GM21619 (cell line): ENCODE results near the gene P2RY8.
A peak's percentile ranks its signal among the peaks of the same experiment; 100 is the strongest.
"Not testable (repeated sequence)": the region's sequence is repeated elsewhere in the genome, so short reads cannot be mapped to it uniquely, and the experiment has no call there.

ENCODE experiments used
- ATAC-seq: cut with Tn5 transposase; IDR thresholded peaks from one replicate; pipeline ENCODE4 v1.9.1; 2021; ENCODE audit not compliant: unreplicated experiment

Gene P2RY8

GRCh38 chrX:1545776-1546408, 8.9 kb upstream of the P2RY8 start:
- no peak for ATAC-seq

DNA sequence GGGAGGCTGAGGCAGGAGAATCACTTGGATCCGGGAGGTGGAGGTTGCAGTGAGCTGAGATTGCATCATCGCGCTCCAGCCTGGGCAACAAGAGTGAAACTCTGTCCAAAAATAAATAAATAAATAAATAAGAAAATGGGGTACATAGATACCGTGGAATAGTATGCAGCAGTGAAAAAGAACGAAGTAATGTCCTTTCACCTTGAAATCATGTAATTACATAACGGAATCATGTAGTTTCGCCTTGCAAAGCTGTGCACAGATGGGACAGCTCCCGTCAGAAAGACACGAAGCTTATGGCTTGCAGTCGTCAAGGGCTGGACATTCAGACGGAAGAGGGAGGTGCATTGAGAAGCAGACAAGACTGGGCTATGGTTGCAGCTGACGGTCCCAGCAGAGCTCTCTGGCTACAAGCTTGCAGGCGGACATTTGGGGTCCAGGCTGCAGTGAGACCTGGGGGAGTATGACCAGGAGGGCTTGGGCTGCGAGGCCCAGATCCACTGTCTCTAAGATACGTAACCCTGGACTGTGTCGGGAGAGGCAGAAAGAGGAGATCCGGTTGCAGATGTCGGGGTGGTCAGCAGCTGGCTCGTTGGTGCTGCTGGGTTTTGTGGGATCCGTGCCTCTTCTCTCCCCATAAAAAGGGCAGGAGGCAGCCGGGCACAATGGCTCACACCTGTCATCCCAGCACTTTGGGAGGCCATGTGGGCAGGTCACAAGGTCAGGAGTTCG, 6.2 kb upstream of the P2RY8 start:
- ATAC-seq: no peak

DNA sequence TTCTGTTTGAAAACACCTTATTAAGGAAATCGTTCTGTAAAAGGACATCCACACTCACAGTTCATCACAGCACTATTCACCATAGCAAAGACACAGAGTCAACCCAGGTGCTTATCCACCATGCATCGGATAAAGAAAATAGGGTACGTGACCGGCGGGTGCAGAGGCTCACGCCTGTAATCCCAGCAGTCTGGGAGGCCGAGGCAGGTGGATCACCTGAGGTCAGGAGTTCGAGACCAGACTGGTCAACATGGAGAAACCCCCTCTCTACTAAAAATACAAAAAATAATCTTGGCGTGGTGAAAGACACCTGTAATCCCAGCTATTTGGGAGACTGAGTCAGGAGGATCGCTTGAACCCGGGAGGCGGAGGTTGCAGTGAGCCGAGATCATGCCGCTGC, 2.2 kb upstream of the P2RY8 start:
- ATAC-seq: not testable (repeated sequence)

DNA sequence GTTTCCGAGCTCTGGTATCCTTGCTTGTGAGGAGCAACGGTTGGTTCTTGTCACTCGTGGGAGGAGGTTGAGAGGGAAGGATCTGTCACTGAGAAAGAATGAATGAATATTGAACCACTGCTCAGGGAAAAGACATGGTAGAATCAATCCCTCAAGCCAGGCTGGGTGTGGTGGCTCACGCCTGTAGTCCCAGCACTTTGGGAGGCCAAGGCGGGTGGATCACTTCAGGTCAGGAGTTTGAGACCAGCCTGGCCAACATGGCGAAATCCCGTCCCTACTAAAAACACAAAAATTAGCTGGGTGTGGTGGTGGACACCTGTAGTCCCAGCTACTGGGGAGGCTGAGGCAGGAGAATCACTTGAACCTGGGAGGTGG, 718 bp upstream of the P2RY8 start:
- not testable (repeated sequence) for ATAC-seq

DNA sequence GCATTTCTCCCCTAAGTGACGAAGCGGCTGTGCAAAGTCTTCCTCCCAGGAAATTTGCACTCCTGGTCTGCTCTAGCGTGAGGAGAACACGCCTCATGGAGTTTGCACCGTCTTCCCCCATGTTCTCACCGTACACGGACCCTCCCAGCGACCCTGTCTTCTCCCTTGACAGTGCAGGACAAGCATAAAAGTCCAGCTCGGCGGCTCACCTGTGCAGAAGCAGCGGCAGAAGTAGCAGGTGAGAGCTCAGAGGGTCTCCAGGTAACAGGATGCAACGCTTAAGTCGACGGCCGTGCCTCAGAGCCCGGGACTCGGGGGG, 314 bp downstream of the P2RY8 start:
- ATAC-seq: peak; percentile 3

GRCh38 chrX:1535241-1536041, 1.5 kb downstream of the P2RY8 start:
- peak; percentile 21 for ATAC-seq

DNA sequence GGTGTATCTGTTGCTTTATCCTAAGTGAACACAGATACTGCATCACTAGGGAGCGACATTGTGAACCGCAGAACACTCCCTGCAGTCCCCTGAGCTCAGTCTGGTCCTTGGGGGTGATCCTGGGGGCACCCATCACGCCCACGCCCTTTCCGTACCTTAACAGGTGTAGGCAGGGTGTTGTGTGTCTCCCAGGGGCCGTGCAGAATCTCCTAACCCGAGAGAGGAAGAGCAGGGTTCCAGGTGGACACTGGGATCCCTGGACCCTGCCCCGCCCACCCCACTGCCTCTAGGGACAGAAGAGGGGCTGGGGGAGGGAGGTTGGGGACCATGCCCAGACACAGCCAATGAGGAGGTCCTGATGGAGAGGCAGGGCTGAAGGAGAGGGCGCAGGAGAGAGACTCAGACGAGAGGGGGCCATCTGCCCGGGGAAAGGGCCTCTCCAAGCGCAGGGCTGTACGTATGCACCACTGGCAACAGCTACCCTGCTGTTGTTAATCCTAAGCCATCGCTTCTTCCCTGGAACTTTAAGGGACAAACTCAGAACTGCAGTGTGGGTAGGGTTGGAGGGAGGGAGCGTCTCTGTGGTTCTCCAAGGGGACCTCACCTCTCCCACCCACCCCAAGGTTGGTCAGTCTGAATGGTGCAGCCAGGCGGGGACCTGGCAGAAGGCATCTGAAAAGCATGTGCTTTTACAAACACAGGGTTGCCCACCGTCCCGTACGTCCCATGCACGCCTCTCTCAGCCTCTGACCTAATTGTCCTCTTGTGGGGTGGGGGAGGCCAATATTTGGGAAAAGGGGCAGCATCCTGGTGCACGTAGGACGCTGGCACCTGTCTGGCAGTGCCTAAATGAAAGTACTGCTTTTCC, 2.5 kb downstream of the P2RY8 start:
- no peak for ATAC-seq

GRCh38 chrX:1533058-1533457, 3.9 kb downstream of the P2RY8 start:
- no peak for ATAC-seq

GRCh38 chrX:1531096-1531890, 5.7 kb downstream of the P2RY8 start:
- ATAC-seq: no peak

DNA sequence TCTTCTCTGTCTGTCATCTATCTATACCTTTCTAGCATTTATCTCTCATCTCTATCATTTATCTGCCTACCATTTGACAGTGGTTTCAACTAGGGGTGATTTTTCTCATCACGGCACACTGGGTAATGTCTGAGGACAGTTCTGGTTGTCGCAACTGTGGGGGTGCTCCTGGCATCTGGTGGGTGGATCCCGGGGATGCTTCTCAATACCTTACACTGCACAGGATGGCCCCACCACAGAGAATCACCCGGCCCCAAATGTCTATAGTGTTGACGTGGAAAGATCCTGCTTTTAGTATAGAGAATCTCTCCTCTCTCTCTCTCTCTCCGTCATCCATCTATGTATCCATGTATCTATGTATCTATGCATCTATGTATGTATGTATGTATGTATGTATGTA, 7.2 kb downstream of the P2RY8 start:
- ATAC-seq: no peak

GRCh38 chrX:1529328-1529727, 7.7 kb downstream of the P2RY8 start:
- ATAC-seq: no peak

GRCh38 chrX:1528884-1529203, 8.1 kb downstream of the P2RY8 start:
- ATAC-seq: no peak

DNA sequence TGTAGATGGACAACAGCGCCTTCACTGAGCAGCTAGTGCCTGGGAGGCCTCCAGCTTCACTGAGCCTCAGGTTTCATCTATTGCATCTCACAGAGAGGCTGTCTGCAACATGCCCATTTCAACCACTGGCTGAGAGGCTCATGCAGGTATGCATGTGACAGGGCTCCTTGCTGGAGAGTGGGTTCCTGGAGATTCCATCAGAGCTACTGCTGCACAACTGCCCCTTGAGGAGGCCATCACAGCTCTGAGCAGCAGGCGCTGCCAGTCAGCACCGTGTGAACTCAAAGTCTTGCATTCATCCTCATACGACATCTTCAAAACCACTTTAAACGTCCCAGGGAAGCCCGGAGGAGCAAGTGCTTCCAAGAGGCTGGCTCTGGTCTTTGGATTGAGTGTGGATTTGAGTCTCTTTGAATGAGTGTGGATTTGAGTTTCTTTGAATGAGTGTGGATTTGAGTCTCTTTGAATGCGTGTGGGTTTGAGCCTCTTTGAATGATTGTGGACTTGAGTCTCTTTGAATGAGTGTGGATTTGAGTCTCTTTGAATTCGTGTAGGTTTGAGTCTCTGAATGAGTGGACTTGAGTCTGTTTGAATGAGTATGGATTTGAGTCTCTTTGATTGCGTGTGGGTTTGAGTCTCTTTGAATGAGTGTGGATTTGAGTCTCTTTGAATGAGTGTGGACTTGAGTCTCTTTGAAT, 8.7 kb downstream of the P2RY8 start:
- no peak for ATAC-seq

DNA sequence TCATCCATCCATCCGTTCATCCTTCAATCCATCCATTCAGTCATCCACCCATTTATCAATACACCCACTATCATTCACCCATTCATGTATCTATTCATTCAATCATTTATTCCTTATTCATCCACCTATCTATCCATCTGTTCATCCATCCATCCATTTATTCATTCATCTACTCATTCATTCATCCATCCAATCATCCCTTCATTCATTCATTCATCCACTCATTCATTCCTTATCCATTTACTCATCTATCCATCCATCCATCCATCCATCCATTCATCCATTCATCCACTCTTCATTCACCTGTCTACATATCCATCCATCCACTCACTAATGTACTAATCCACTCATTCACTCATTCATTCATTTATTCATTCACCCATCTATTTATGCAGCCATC, 9.5 kb downstream of the P2RY8 start:
- no peak for ATAC-seq

GRCh38 chrX:1526565-1526964, 10.4 kb downstream of the P2RY8 start:
- no peak for ATAC-seq

- ATAC-seq: no peak
Observed at GRCh38 chrX:1525583-1526355, 11.2 kb downstream of the P2RY8 start.

DNA sequence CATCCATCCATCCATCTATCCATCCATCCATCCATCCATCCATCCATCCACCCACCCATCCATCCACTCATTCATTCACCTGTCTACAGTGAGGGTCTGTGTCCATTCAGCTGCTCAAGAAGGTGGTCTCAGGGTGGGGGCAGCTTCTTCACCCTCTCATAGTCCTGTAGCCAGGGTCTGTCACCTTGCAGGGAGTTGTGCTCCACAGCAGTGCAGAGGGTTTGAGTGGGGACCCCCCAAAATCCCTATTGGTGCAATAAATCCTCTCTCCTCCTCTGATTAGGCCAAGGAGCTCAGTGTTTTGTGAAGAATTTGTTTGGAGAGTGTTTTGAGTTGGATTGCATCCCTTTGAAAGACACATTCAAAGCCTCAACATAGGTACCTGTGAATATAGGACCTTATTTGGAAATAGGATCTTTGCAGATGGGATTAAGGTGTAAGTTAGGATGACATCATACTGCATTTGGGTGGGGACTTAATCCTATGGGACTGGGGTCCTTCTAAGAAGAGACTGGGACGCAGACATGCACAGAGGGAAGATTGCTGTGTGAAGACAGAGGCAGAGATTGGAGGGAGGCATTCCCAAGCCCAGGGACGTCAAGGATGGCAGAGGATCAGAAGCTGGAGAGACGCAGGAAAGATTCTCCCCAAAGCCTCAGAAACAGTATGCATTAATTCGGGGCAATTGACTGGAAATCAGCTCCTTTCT, 12.0 kb downstream of the P2RY8 start:
- no peak for ATAC-seq

GRCh38 chrX:1522905-1523304, 14.1 kb downstream of the P2RY8 start:
- ATAC-seq: not testable (repeated sequence)
